T-helper 17 cell (primary cell): ENCODE measurements around the gene DOK6. TPM values are rescaled to one million over a fixed set of nuclear protein-coding genes. Genes with fewer than 3 reads are reported as not detected.

Source experiments
- ATAC-seq: fragments of 150-1000 bp; cut with Tn5 transposase; 2 replicates; pipeline ENCODE4 v1.10.0; 2021; ENCODE audit warnings: mild to moderate bottlenecking, moderate library complexity
- DNase-seq, 3 donors: peaks; one replicate each; pipeline versions ENCODE4 v3.0.0 to v3.0.0-alpha.2; 2020 to 2021
- H3K9me3 ChIP-seq: one replicate; pipeline ENCODE4 v1.7.0; 2013; ENCODE audit warnings: low read length, mild to moderate bottlenecking; ENCODE audit not compliant: control insufficient read depth, poor library complexity, severe bottlenecking
- H3K27ac Mint-ChIP-seq: one replicate; pipeline ENCODE4 v1.8.0; 2022; ENCODE audit warnings: mild to moderate bottlenecking, moderate library complexity, mixed read lengths
- H3K27me3 Mint-ChIP-seq: one replicate; pipeline ENCODE4 v1.8.0; 2022; ENCODE audit warnings: mixed read lengths
- H3K36me3 Mint-ChIP-seq: one replicate; pipeline ENCODE4 v1.8.0; 2022; ENCODE audit warnings: low read depth, mixed read lengths
- H3K4me1 Mint-ChIP-seq: one replicate; pipeline ENCODE4 v1.8.0; 2022; ENCODE audit warnings: mild to moderate bottlenecking, mixed read lengths
- H3K4me3 Mint-ChIP-seq: one replicate; pipeline ENCODE4 v1.8.0; 2022; ENCODE audit warnings: mild to moderate bottlenecking, moderate library complexity, mixed read lengths
- total RNA-seq, 4 donors: library from RNA in 2 of 4; stranded (reverse) in 2 of 4; gene quantifications; one replicate each; pipeline ENCODE4 v1.2.3 and lab custom pipeline; 2022 to 2026

Gene DOK6
- total RNA-seq, 2 donors from 2014 or later = 0.05 TPM; not detected in 1

DNA sequence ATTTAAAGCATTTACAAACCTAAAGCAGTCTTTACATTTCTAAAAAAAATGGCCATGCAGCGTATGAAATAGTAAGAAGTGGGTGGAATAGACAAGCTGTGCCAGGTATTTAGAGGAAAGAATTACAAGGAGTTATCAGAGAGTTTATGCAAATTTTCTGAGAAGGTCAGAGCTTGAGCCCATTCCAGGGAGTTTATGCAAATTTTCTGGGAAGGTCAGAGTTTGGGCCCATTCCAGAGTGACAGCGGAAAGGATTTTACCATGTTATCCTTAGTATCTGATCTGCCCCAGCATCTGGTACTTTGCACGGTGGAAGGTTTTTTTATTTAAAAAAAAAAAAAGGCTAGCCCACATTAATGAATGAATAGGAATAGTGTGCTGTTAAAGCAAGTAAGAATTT, 1.4 kb upstream of the DOK6 start:
- DNase-seq (no peak), ATAC-seq (no peak)
- peaks cover 3% of the 10 kb centered on the region for H3K36me3 Mint-ChIP-seq
- H3K27me3 Mint-ChIP-seq = peaks cover 62% of the 10 kb centered on the region
- no peak overlapping the region for H3K27ac Mint-ChIP-seq
- peaks cover 14% of the 10 kb centered on the region for H3K4me1 Mint-ChIP-seq
- H3K9me3 ChIP-seq = no peaks in the 10 kb centered on the region
- no peak overlapping the region for H3K4me3 Mint-ChIP-seq

GRCh38 chr18:69400976-69401225, 213 bp downstream of the DOK6 start:
- H3K9me3 ChIP-seq = no peaks in the 10 kb centered on the region
- H3K4me3 Mint-ChIP-seq = peak overlapping the region; percentile 68
- H3K27ac Mint-ChIP-seq = no peak overlapping the region
- peaks cover 14% of the 10 kb centered on the region for H3K4me1 Mint-ChIP-seq
- DNase-seq (no peak), ATAC-seq (no peak)
- H3K27me3 Mint-ChIP-seq = peaks cover 57% of the 10 kb centered on the region
- peaks cover 3% of the 10 kb centered on the region for H3K36me3 Mint-ChIP-seq

DNA sequence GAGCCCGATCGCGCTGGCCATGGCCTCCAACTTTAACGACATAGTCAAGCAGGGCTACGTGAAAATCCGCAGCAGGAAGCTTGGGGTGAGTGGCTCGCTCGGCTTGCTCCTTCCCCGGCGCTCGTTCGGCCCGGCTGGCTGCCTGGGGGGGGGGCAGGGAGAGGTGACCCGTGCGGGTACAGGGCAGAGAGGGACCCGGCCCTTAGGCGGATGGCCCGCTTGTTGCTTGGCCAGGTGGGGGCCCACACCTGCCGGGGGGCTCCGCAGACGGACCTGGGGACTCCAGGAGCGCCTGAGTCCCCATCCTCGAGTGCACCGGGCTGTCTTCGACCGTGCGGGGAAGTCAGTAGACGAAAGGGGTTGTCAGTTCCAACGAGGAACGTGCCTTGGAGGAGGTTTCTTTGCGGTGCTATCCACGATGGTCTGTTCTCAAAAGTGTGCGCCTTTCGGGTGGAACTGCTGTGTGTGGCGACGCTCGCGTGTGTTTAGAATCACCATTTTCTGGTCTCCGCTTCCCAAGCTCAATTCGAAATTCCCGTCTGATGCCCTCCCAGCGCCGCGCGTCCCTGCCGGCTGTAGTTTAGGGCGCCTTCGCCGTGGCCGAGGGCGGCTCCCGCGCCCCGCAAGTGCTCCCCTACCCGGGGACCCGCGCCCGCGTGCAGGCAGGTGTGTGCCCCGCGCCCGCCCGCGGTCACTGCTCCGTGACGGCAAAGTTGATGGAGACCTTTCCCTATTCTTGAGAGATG, 711 bp downstream of the DOK6 start:
- H3K9me3 ChIP-seq = no peaks in the 10 kb centered on the region
- peak overlapping the region; percentile 68 for H3K4me3 Mint-ChIP-seq
- H3K36me3 Mint-ChIP-seq = peaks cover 3% of the 10 kb centered on the region
- no peak overlapping the region for H3K27ac Mint-ChIP-seq
- no peak for DNase-seq
- peaks cover 57% of the 10 kb centered on the region for H3K27me3 Mint-ChIP-seq
- peaks cover 14% of the 10 kb centered on the region for H3K4me1 Mint-ChIP-seq
- no peak for ATAC-seq

DNA sequence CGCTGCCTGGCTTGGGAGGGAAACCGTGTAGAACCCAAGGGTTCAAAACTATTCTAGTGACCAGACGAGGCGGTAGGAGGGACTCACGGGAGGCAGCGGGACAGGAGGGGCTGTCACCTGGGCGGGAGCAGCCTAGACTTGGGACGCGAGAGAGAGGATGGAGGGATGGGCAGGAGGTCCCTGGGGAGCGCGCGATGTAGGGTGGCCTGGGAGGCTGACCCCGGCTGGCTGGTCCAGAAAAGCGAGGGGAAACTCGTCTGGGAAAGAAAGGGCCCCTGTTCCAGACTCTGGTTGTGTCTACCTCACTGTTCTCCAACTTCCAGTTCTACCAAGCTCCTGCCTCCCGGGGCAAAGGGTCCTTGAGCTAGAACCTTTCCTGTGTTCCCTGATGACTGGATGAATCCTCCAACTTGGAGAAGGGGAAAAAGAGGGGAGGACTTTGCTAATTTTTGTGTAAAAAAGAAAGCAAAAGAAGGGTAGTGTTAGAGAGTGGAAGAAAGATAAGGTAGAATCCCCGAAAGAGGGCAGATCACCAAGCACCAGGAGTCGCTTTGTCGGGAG, 1.4 kb downstream of the DOK6 start:
- Mint-ChIP-seq H3K27me3 (peaks cover 60% of the 10 kb centered on the region), H3K36me3 (peaks cover 3% of the 10 kb centered on the region), H3K4me1 (peaks cover 14% of the 10 kb centered on the region), H3K4me3 (peak overlapping the region; percentile 68), H3K27ac (no peak overlapping the region)
- H3K9me3 ChIP-seq = no peaks in the 10 kb centered on the region
- DNase-seq (no peak), ATAC-seq (no peak)

- Mint-ChIP-seq H3K27ac (no peak overlapping the region), H3K4me3 (peak overlapping the region; percentile 68)
Measured at GRCh38 chr18:69402533-69402989, 1.9 kb downstream of the DOK6 start.

DNA sequence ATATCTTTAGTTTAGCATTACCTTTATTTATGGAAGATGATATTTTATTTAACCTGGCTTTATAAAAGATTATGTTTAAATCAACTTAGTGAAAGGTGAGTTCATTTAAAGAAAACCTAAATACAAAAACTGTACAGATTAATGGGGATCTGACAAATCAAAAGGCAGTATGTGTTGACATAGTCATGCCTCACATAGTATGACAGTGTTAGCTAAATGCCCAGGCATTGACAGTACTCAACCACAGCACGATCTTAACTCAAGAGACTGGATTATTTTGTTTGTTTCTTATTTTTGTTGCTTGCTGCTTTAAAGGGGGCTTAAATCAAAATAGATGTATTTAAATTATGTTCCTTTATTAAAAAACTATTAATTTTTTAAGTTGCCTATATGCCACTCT, 7.8 kb downstream of the DOK6 start:
- Mint-ChIP-seq H3K4me3 (no peak overlapping the region), H3K36me3 (peaks cover 2% of the 10 kb centered on the region), H3K27me3 (peaks cover 43% of the 10 kb centered on the region), H3K4me1 (no peaks in the 10 kb centered on the region), H3K27ac (no peak overlapping the region)
- no peak for ATAC-seq
- no peak for DNase-seq
- no peaks in the 10 kb centered on the region for H3K9me3 ChIP-seq

More at GRCh38 chr18:69402533-69402989, 1.9 kb downstream of the DOK6 start:
- ATAC-seq = no peak
- Mint-ChIP-seq H3K36me3 (peaks cover 3% of the 10 kb centered on the region), H3K4me1 (peaks cover 14% of the 10 kb centered on the region), H3K27me3 (peaks cover 60% of the 10 kb centered on the region)
- H3K9me3 ChIP-seq = no peaks in the 10 kb centered on the region
- no peak for DNase-seq

DNA sequence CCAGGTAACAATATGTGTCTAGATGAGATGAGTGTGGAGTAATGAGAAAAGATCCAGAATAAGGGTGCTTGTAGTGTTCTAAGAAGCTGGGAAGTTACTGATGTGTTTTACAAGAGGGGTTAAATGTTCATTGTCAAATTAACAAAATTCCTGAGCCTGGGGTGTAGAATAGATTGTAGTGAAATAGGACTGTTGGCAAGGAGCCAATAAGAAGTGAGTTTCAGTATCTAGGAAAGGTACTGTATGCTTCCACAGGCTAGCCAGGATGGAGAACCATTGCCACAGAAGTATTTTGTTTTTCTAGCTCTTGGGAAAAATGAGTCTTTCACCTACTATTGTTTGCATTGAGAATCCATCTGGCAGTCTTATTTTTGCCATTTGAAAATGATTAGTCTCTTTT, 10.5 kb downstream of the DOK6 start:
- Mint-ChIP-seq H3K36me3 (peaks cover 2% of the 10 kb centered on the region), H3K4me1 (no peaks in the 10 kb centered on the region), H3K4me3 (no peak overlapping the region), H3K27me3 (peaks cover 35% of the 10 kb centered on the region), H3K27ac (no peak overlapping the region)
- no peaks in the 10 kb centered on the region for H3K9me3 ChIP-seq
- DNase-seq = no peak
- no peak for ATAC-seq

DNA sequence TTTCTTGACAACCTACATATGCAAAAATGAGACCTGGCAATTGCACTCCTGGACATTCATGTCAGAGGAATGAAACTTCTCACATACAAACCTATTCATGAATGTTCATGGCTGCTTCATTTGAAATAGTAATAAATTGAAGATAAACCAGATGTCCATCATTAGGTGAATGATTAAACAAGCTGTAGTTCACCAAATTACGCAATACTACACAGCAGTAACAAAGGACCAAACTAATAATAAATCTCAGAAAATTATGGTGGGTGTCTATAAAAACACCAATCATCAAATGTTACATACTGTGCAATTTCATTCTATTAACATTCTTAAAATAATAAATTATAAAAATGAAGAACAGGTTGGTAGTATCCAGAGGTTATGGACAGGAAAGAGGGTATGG, 13.5 kb downstream of the DOK6 start:
- Mint-ChIP-seq H3K27me3 (peaks cover 30% of the 10 kb centered on the region), H3K27ac (no peak overlapping the region), H3K4me3 (no peak overlapping the region), H3K36me3 (peaks cover 2% of the 10 kb centered on the region), H3K4me1 (no peaks in the 10 kb centered on the region)
- no peaks in the 10 kb centered on the region for H3K9me3 ChIP-seq
- ATAC-seq = no peak
- no peak for DNase-seq

DNA sequence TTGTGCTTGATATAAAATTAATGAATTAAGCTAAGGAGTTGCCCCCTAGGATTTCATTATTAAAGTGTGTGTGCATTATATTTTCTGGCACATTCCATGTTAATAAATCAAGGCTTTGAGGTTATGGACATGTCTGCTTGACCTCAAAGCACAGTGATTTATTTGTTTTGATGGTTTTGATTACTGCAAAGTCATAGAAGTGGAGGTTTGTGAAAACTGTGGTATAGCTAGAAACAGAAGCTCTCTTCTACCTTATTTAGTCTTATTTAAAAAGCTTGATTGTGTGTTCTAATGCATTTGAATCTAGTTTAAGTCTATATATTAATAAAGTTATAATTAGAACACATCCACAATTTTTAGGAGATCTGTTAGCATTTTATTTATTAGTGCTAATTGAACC, 32.2 kb downstream of the DOK6 start:
- no peaks in the 10 kb centered on the region for H3K9me3 ChIP-seq
- Mint-ChIP-seq H3K4me1 (no peaks in the 10 kb centered on the region), H3K4me3 (no peak overlapping the region), H3K27me3 (no peaks in the 10 kb centered on the region), H3K27ac (no peak overlapping the region), H3K36me3 (no peaks in the 10 kb centered on the region)
- no peak for ATAC-seq
- DNase-seq = no peak

DNA sequence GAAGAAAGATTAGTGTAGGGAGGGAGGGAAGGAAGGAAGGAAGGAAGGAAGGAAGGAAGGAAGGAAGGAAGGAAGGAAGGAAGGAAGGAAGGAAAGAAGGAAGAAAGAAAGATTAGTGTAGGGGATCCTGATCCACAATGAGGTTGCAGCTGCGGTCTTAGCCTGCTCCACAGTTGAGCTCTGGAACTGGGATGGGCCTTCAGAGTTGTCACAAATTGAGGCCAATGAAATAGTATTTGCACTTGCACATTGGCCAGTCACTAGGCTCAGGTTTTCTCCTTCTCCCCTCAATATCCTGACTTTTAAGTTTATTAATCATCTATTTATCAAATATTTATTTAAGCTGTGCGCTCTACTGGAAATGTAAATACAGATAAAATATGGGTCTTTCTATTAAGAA, 34.3 kb downstream of the DOK6 start:
- no peak for ATAC-seq
- Mint-ChIP-seq H3K4me3 (no peak overlapping the region), H3K27me3 (no peaks in the 10 kb centered on the region), H3K4me1 (no peaks in the 10 kb centered on the region), H3K36me3 (no peaks in the 10 kb centered on the region), H3K27ac (no peak overlapping the region)
- no peak for DNase-seq
- no peaks in the 10 kb centered on the region for H3K9me3 ChIP-seq

DNA sequence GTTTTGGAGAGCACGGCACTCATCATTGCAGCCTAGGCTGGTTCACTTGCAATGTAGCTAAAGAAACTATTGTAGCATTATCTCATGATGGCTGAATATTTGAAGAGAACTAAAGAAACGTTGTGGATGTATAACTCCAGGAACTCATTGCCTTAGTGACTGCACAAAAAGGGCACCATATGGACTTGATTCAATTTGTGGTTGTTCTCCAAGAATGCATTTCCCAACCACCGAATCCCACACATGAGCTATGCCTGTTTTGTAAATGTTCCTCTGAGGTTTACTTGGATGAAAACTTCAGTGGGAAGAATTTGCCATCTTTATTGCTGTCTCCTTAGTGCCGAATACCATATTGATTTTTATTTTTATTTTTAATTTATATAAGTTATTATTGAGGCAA, 43.5 kb downstream of the DOK6 start:
- ATAC-seq = no peak
- H3K27ac Mint-ChIP-seq = no peak overlapping the region
- H3K4me3 Mint-ChIP-seq = no peak overlapping the region
- H3K36me3 Mint-ChIP-seq = no peaks in the 10 kb centered on the region
- no peaks in the 10 kb centered on the region for H3K9me3 ChIP-seq
- no peak for DNase-seq
- no peaks in the 10 kb centered on the region for H3K27me3 Mint-ChIP-seq
- H3K4me1 Mint-ChIP-seq = no peaks in the 10 kb centered on the region

- DNase-seq (no peak), ATAC-seq (no peak)
- no peaks in the 10 kb centered on the region for H3K9me3 ChIP-seq
- no peak overlapping the region for H3K27ac Mint-ChIP-seq
- H3K36me3 Mint-ChIP-seq = no peaks in the 10 kb centered on the region
- no peaks in the 10 kb centered on the region for H3K4me1 Mint-ChIP-seq
- no peaks in the 10 kb centered on the region for H3K27me3 Mint-ChIP-seq
- no peak overlapping the region for H3K4me3 Mint-ChIP-seq
Measured at GRCh38 chr18:69447886-69448285, 47.2 kb downstream of the DOK6 start.

- no peak overlapping the region for H3K4me3 Mint-ChIP-seq
- no peaks in the 10 kb centered on the region for H3K9me3 ChIP-seq
- H3K36me3 Mint-ChIP-seq = no peaks in the 10 kb centered on the region
- H3K4me1 Mint-ChIP-seq = no peaks in the 10 kb centered on the region
- H3K27me3 Mint-ChIP-seq = no peaks in the 10 kb centered on the region
- DNase-seq (no peak), ATAC-seq (no peak)
- H3K27ac Mint-ChIP-seq = no peak overlapping the region
Measured at GRCh38 chr18:69455125-69455524, 54.4 kb downstream of the DOK6 start.

- DNase-seq (peak in 2 of 3 donors; percentile 10 to 16), ATAC-seq (peak; percentile 85)
- no peaks in the 10 kb centered on the region for H3K9me3 ChIP-seq
- no peaks in the 10 kb centered on the region for H3K27me3 Mint-ChIP-seq
- no peaks in the 10 kb centered on the region for H3K36me3 Mint-ChIP-seq
- peaks cover 2% of the 10 kb centered on the region for H3K4me1 Mint-ChIP-seq
- H3K27ac Mint-ChIP-seq = peak overlapping the region; percentile 39
- H3K4me3 Mint-ChIP-seq = no peak overlapping the region
Measured at GRCh38 chr18:69469444-69469919, 68.8 kb downstream of the DOK6 start.
